Measurements from ENCODE around the gene RBPMS2.
A peak's percentile ranks its signal among the peaks of the same experiment; 100 is the strongest.

RBPMS2 gene

GRCh38 chr15:64693134-64693533 lies 82.3 kb downstream of the RBPMS2 start:
- Histone ChIP-seq H3K36me3 (ENCODE audit: control insufficient read depth in 2 of 2, insufficient read depth in 1 of 2, low read length in 2 of 2) (peaks cover 7 to 65% of the 10 kb centered on the region in 2 experiments), H3K27ac (ENCODE audit: extremely low read depth, low read depth, low read length) (no peak overlapping the region), H3K4me3 (ENCODE audit: low read depth, low read length) (no peak overlapping the region), H3K4me1 (ENCODE audit: control insufficient read depth, insufficient read depth, low read length) (no peaks in the 10 kb centered on the region; the same call in 1 of the 2 replicates), H3K9me3 (ENCODE audit: control insufficient read depth, insufficient read depth, low read depth, low read length) (no peaks in the 10 kb centered on the region)
- CTCF ChIA-PET: interaction anchor here (0.7 kb wide), 1 partner anchor 117 kb away, joined by 3 read pairs; no protein-coding TSS in a partner anchor
- POLR2A ChIA-PET: no interaction called here
- TF ChIP-seq ZSCAN4 (tag by site-specific recombination; IDR thresholded peaks at IDR 0.05) (peak; percentile 66), PRDM10 (tag by site-specific recombination; IDR thresholded peaks at IDR 0.05) (peak; percentile 42), ATF2 (tag by site-specific recombination; IDR thresholded peaks at IDR 0.05; ENCODE audit: low read depth) (peak; percentile 70), ZNF629 (tag by site-specific recombination; IDR thresholded peaks at IDR 0.05) (peak; percentile 52), ZNF776 (tag by site-specific recombination; IDR thresholded peaks at IDR 0.05; ENCODE audit: borderline replicate concordance) (no peak), SCRT2 (tag by site-specific recombination; IDR thresholded peaks at IDR 0.05) (peak; percentile 76), GLIS2 (tag by site-specific recombination; IDR thresholded peaks at IDR 0.05) (no peak), ZNF18 (tag by site-specific recombination; IDR thresholded peaks at IDR 0.05) (peak; percentile 71), ZSCAN23 (tag by site-specific recombination; IDR thresholded peaks at IDR 0.05) (no peak), ZNF692 (tag by site-specific recombination; IDR thresholded peaks at IDR 0.05) (peak; percentile 54; the same call in 1 of the 2 replicates), PRDM1 (tag by site-specific recombination; IDR thresholded peaks at IDR 0.05) (no peak), ZBTB21 (tag by site-specific recombination; IDR thresholded peaks at IDR 0.05) (0 out of 2 replicates have a peak, but pooled peaks have one; percentile 22)

GRCh38 chr15:64691896-64692565 lies 83.4 kb downstream of the RBPMS2 start:
- H3K27ac ChIP-seq (ENCODE audit: extremely low read depth, low read depth, low read length): no peak overlapping the region
- TF ChIP-seq ZNF362 (tag by site-specific recombination; IDR thresholded peaks at IDR 0.05): 0 out of 2 replicates have a peak, but pooled peaks have one; percentile 17
- TF ChIP-seq ZNF701 (tag by site-specific recombination; IDR thresholded peaks at IDR 0.05): no peak
- CTCF ChIA-PET: interaction anchor here (0.6 to 2.7 kb wide), 2 partner anchors 36 to 275 kb away, joined by 4 to 20 read pairs; no protein-coding TSS in a partner anchor
- no peaks in the 10 kb centered on the region for H3K9me3 ChIP-seq (ENCODE audit: control insufficient read depth, insufficient read depth, low read depth, low read length)
- H3K36me3 ChIP-seq (ENCODE audit: control insufficient read depth in 2 of 2, insufficient read depth in 1 of 2, low read length in 2 of 2): peaks cover 10 to 75% of the 10 kb centered on the region in 2 experiments
- H3K4me3 ChIP-seq (ENCODE audit: low read depth, low read length): no peak overlapping the region
- POLR2A ChIA-PET: no interaction called here
- H3K4me1 ChIP-seq (ENCODE audit: control insufficient read depth, insufficient read depth, low read length): no peaks in the 10 kb centered on the region; the same call in 1 of the 2 replicates
